Suprapubic skin (tissue), 4 donors: Measurements from ENCODE around the gene NAXD. TPM values are rescaled to one million over a fixed set of nuclear protein-coding genes. Genes with fewer than 3 reads are reported as not detected.
A peak's percentile ranks its signal among the peaks of the same experiment; 100 is the strongest.

Source experiments
- DNase-seq, 2 donors: peaks; one replicate each; pipeline ENCODE4 v3.0.0-alpha.2; 2019; ENCODE audit warnings: low spot score in 2 of 2
- H3K27ac ChIP-seq: fragments of 200-600 bp; sonication (generic); one replicate; pipeline ENCODE4 v1.5.1; 2019
- H3K27me3 ChIP-seq: fragments of 200-600 bp; sonication (generic); one replicate; pipeline ENCODE4 v1.5.1; 2019
- H3K36me3 ChIP-seq: fragments of 200-600 bp; sonication (generic); one replicate; pipeline ENCODE4 v1.5.1; 2019
- H3K4me1 ChIP-seq: fragments of 200-600 bp; sonication (generic); one replicate; pipeline ENCODE4 v1.5.1; 2019
- H3K4me3 ChIP-seq: fragments of 200-600 bp; sonication (generic); one replicate; pipeline ENCODE4 v1.5.1; 2019; ENCODE audit warnings: mild to moderate bottlenecking
- H3K9me3 ChIP-seq: fragments of 200-600 bp; sonication (generic); one replicate; pipeline ENCODE4 v1.5.1; 2019
- EP300 ChIP-seq: sonication (generic); formaldehyde crosslinking; IDR thresholded peaks from one replicate; pipeline ENCODE4 v1.6.1; 2017; ENCODE audit warnings: antibody characterized with exemption
- POLR2A ChIP-seq, 2 donors: fragments of 450-650 bp; IDR thresholded peaks; one replicate each; pipeline ENCODE4 v1.6.1; 2017; ENCODE audit warnings: antibody characterized with exemption in 2 of 2, mild to moderate bottlenecking in 2 of 2, moderate library complexity in 2 of 2
- POLR2AphosphoS5 ChIP-seq, 3 donors: sonication (generic); formaldehyde crosslinking; IDR thresholded peaks; one replicate each; pipeline ENCODE4 v1.6.1; 2017; ENCODE audit warnings: antibody characterized with exemption in 3 of 3
- WGBS: methylation state at CpG from one replicate; pipeline ENCODE4 v1.1.5; 2018; 5-methylcytosine and 5-hydroxymethylcytosine counted together
- total RNA-seq, 4 donors: library from RNA; depleted of rRNA; stranded (reverse); fragments of >200 nt; gene quantifications; one replicate each; pipeline ENCODE4 v1.1.0, GENCODE V29; 2016
- TF ChIP-seq, protein P1 (sequence below), 2 donors: fragments of 200-600 bp in 1 of 2; fragments of 450-650 bp in 1 of 2; sonication (generic) in 1 of 2; IDR thresholded peaks; one replicate each; pipeline ENCODE4 v1.5.1; 2016 to 2019; ENCODE audit warnings: antibody characterized with exemption in 2 of 2, mild to moderate bottlenecking in 1 of 2, moderate library complexity in 1 of 2

NAXD gene
- total RNA-seq, 4 donors from 2014 or later: 26.4 to 38.3 (median 32.4) TPM

DNA sequence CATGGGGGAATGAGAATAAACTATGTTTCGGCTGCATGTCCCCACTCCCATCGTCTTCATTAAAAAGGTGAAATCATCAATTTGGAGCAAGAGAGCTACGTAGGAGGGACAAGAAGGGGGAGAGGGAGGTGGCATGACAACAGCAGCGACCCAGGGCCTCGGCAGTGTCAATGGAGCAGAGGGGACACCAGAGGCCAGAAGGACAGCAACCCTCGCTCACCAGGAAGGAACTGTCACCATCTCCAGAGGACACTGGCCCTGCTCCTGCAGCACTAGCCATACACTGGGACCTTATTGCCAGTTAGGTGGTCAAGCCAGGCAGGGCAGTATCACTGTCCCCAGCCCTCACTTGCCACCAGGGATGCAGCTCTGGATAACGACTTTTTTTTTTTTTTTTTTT, 34.2 kb downstream of the NAXD start:
- peaks cover 48% of the 10 kb centered on the region for H3K36me3 ChIP-seq
- no peaks in the 10 kb centered on the region for H3K27me3 ChIP-seq
- no peak overlapping the region for H3K4me3 ChIP-seq

DNA sequence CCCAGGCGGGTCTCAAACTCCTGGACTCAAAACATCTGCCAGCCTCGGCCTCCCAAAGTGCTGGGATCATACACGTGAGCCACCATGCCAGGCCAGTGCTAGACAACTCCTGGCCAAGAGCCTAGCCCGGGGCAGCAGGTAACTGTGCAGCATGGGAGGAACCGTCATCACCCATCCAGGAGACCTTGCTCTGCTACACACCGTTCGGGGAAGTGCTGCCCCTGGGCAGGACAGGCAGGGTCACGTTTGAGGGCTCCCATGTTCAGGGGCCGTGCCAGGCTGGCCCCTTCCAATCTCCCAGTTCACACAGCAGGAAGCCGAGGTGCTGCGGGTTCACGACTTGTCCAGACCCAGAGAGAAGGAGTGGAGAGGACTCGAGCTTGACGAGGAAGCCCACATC, 35.1 kb downstream of the NAXD start:
- TF ChIP-seq POLR2A (IDR thresholded peaks at IDR 0.05) (no peak), EP300 (no peak), POLR2AphosphoS5 (IDR thresholded peaks at IDR 0.05) (no peak)
- TF ChIP-seq, protein P1, sequence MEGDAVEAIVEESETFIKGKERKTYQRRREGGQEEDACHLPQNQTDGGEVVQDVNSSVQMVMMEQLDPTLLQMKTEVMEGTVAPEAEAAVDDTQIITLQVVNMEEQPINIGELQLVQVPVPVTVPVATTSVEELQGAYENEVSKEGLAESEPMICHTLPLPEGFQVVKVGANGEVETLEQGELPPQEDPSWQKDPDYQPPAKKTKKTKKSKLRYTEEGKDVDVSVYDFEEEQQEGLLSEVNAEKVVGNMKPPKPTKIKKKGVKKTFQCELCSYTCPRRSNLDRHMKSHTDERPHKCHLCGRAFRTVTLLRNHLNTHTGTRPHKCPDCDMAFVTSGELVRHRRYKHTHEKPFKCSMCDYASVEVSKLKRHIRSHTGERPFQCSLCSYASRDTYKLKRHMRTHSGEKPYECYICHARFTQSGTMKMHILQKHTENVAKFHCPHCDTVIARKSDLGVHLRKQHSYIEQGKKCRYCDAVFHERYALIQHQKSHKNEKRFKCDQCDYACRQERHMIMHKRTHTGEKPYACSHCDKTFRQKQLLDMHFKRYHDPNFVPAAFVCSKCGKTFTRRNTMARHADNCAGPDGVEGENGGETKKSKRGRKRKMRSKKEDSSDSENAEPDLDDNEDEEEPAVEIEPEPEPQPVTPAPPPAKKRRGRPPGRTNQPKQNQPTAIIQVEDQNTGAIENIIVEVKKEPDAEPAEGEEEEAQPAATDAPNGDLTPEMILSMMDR (IDR thresholded peaks at IDR 0.05): no peak
- WGBS: 78% methylated on average over 12 of the region's 14 CpGs

More for the DNA sequence above, 34.2 kb downstream of the NAXD start:
- TF ChIP-seq, protein P1 (IDR thresholded peaks at IDR 0.05): no peak
- no peak for TF ChIP-seq POLR2A (IDR thresholded peaks at IDR 0.05)
- TF ChIP-seq POLR2AphosphoS5 (IDR thresholded peaks at IDR 0.05): no peak
- TF ChIP-seq EP300: no peak
- WGBS: 90% methylated on average over 7 of the region's 7 CpGs
- Histone ChIP-seq H3K9me3 (no peaks in the 10 kb centered on the region), H3K4me1 (peaks cover 6% of the 10 kb centered on the region), H3K27ac (no peak overlapping the region)
- peak in 1 of 2 donors; percentile 64 for DNase-seq

DNA sequence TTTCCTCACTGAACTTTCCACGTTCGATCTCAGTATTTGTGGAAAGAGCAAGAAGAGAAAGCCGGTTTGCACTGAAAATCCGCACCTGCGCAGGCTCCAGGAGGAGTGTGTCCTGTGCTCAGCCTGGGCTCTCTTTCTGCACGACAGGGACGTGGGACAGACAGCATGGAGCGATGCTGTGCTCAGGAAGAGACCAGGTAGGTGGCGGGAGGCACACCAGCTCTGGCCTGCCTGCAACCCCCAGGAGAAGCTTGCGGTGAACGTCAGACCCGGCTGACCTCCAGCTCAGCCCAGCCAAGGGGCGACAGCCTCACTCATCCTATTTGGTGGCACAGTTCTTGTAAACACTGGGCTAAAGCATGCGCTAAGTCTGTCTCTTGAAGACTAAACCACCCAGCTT, 35.9 kb downstream of the NAXD start:
- 92% methylated on average over 14 of the region's 14 CpGs for WGBS
- H3K9me3 ChIP-seq: no peaks in the 10 kb centered on the region
- TF ChIP-seq EP300 (no peak), POLR2A (IDR thresholded peaks at IDR 0.05) (no peak), POLR2AphosphoS5 (IDR thresholded peaks at IDR 0.05) (no peak)
- TF ChIP-seq, protein P1 (IDR thresholded peaks at IDR 0.05): no peak
- H3K4me3 ChIP-seq: no peak overlapping the region
- DNase-seq: no peak
- H3K4me1 ChIP-seq: no peaks in the 10 kb centered on the region
- H3K36me3 ChIP-seq: peaks cover 61% of the 10 kb centered on the region
- no peak overlapping the region for H3K27ac ChIP-seq
- no peaks in the 10 kb centered on the region for H3K27me3 ChIP-seq

More for the DNA sequence above, 35.1 kb downstream of the NAXD start:
- Histone ChIP-seq H3K9me3 (no peaks in the 10 kb centered on the region), H3K36me3 (peaks cover 56% of the 10 kb centered on the region), H3K4me1 (no peaks in the 10 kb centered on the region), H3K27ac (no peak overlapping the region), H3K27me3 (no peaks in the 10 kb centered on the region), H3K4me3 (no peak overlapping the region)
- DNase-seq: peak in 1 of 2 donors; percentile 65

DNA sequence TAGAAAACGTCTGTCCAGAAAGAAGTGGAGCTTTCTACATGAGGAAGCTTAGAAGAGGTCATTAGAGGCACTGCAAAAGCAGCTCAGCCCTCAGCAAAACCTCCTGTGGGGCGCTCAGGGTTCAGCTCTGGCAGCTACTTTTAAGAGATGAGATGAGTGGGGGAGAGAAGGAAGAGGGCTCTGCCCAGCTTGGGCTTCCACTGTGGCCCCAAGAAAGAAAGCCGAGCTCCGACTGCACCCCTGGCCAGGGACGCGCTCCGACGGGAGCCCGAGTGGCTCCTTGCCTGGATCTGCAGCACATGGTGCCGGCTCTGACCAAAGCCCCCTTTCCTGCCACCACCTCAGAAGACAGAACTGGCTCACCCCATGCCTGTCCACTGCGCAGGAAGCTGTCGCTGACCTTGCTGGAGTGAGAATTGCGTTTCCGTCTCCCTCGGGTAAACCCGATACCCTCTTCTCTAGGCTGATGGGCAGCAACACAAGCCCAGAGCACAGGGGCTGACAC, 36.4 kb downstream of the NAXD start:
- no peaks in the 10 kb centered on the region for H3K27me3 ChIP-seq
- TF ChIP-seq POLR2AphosphoS5 (IDR thresholded peaks at IDR 0.05) (no peak), POLR2A (IDR thresholded peaks at IDR 0.05) (no peak), EP300 (no peak)
- TF ChIP-seq, protein P1 (IDR thresholded peaks at IDR 0.05): no peak
- peaks cover 63% of the 10 kb centered on the region for H3K36me3 ChIP-seq
- peak in 1 of 2 donors; percentile 58 for DNase-seq
- H3K4me1 ChIP-seq: no peaks in the 10 kb centered on the region
- no peaks in the 10 kb centered on the region for H3K9me3 ChIP-seq
- 93% methylated on average over 14 of the region's 16 CpGs for WGBS
- no peak overlapping the region for H3K27ac ChIP-seq
- no peak overlapping the region for H3K4me3 ChIP-seq

DNA sequence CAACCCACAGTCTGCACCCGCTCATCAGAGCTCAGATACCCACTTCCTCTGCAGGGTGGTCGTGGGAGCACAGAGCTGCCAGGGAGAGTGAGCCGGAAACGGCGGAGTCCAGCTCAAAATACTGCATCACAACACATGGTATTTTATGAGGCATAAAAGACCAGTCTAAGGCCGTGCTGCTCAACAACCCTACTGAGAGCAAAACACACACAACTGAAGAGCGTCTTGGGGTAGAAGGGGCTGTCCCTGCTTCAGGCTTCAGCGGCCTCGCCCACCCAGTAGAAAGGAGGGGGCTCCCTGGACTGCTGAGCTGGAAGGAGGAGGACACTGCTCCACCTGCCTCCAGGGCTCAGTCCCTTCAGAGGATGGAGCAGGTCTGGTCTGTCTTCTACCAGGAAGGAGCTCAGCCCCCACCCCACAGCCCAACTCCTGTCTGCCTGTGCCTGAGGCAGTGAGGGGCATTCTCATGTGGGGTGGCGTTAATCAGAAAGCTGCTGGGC, 36.9 kb downstream of the NAXD start:
- TF ChIP-seq POLR2AphosphoS5 (IDR thresholded peaks at IDR 0.05) (no peak), EP300 (no peak), POLR2A (IDR thresholded peaks at IDR 0.05) (no peak)
- TF ChIP-seq, protein P1 (IDR thresholded peaks at IDR 0.05): no peak
- DNase-seq: no peak
- Histone ChIP-seq H3K9me3 (no peaks in the 10 kb centered on the region), H3K27me3 (no peaks in the 10 kb centered on the region), H3K4me3 (no peak overlapping the region), H3K36me3 (peaks cover 63% of the 10 kb centered on the region), H3K4me1 (no peaks in the 10 kb centered on the region), H3K27ac (no peak overlapping the region)
- WGBS: 90% methylated on average over 10 of the region's 10 CpGs
